ENCODE results near the gene GNLY.

DNA sequence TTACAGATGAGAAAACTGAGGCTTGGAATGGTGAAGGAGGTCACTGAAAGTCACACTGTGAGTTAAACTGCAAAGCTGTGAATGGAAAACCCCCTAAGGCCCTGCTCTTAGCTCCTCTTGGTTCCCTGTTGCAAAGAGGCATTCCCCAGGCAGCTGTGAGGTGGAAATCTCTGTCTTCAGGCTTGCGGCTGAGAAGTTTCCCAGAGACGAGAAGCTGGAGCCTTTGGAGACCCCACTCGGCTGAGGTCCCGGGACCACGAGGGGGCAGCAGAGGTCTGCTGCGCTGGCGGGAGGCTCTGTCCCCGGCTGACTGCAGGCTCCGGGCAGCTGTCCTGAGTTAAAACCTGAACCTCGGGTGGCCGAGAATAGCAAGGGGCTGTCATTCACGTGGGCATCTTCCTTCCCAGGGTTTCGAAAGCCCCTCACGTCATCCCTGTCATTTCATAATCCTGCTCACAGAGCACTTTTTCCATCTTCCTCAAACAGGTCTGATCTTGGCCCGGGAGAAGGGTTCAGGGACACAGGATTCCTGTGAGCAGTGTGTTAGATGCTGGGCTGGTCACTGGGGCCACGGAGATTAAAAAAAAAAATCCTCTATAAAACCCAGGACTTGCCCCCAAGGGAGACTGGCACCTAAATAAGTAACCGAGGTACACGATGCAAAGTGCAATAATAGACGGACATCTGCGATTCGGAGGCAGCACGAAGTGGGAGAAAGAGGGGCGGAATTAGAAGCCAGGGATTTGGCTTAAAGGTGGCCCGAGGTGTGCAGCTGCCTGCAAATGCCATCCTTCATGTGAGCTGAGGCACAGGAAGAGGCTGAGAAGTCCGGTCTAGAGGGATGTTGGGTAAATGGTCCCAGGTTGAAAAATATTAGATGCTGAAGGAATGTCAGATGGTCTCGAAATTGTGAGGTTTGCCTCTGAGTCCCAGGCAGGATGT is 35.0 kb downstream of the GNLY start:
- TF ChIP-seq, protein P1, sequence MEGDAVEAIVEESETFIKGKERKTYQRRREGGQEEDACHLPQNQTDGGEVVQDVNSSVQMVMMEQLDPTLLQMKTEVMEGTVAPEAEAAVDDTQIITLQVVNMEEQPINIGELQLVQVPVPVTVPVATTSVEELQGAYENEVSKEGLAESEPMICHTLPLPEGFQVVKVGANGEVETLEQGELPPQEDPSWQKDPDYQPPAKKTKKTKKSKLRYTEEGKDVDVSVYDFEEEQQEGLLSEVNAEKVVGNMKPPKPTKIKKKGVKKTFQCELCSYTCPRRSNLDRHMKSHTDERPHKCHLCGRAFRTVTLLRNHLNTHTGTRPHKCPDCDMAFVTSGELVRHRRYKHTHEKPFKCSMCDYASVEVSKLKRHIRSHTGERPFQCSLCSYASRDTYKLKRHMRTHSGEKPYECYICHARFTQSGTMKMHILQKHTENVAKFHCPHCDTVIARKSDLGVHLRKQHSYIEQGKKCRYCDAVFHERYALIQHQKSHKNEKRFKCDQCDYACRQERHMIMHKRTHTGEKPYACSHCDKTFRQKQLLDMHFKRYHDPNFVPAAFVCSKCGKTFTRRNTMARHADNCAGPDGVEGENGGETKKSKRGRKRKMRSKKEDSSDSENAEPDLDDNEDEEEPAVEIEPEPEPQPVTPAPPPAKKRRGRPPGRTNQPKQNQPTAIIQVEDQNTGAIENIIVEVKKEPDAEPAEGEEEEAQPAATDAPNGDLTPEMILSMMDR (IDR thresholded peaks at IDR 0.05), result peak; percentile 90 to 99 (median 98)
- no peak for TF ChIP-seq POLR2A (IDR thresholded peaks at IDR 0.05)
